Measurements from ENCODE around the gene CELF1.
"Not testable (repeated sequence)": the region's sequence is repeated elsewhere in the genome, so short reads cannot be mapped to it uniquely, and the experiment has no call there.

CELF1 gene

GRCh38 chr11:47565340-47566148 lies 12.6 kb upstream of the CELF1 start, which contains the start of gene PTPMT1:
PTPMT1 (plus strand) TSS chr11:47565599; CDS start chr11:47565623, 24 bp downstream.
- Histone ChIP-seq H2AFZ (peak within 1 kb of the TSS; percentile 87), H3K9me3 (ENCODE audit: control insufficient read depth, low read length) (no peaks in the 10 kb centered on the region), H3K36me3 (ENCODE audit: control insufficient read depth, insufficient read depth, low read length) (no peaks in the 10 kb centered on the region), H3K4me1 (no peaks in the 10 kb centered on the region), H3K79me2 (peaks cover 6% of the 10 kb centered on the region), H3K4me3 (ENCODE audit: low read depth, low read length) (peak within 1 kb of the TSS; percentile 64), H3K4me2 (ENCODE audit: low read length) (peak within 1 kb of the TSS; percentile 80), H3K27ac (peak within 1 kb of the TSS; percentile 56), H3K27me3 (ENCODE audit: control insufficient read depth, insufficient read depth, low read length) (no peaks in the 10 kb centered on the region), H3K9ac (peak within 1 kb of the TSS; percentile 53)
- TF ChIP-seq CTCF (IDR thresholded peaks at IDR 0.05), result no peak

- Histone ChIP-seq H3K4me3 (ENCODE audit: low read depth, low read length) (peak overlapping the region; percentile 63), H3K4me2 (ENCODE audit: low read length) (peak overlapping the region; percentile 80), H3K27ac (peak overlapping the region; percentile 47), H3K9ac (no peak overlapping the region), H3K27me3 (ENCODE audit: control insufficient read depth, insufficient read depth, low read length) (no peaks in the 10 kb centered on the region), H3K79me2 (peaks cover 6% of the 10 kb centered on the region), H2AFZ (peak overlapping the region; percentile 81), H3K36me3 (ENCODE audit: control insufficient read depth, insufficient read depth, low read length) (no peaks in the 10 kb centered on the region), H3K4me1 (no peaks in the 10 kb centered on the region), H3K9me3 (ENCODE audit: control insufficient read depth, low read length) (no peaks in the 10 kb centered on the region)
- TF ChIP-seq CTCF (IDR thresholded peaks at IDR 0.05), result no peak
These were observed 12.0 kb upstream of the CELF1 start for GRCh38 chr11:47564933-47565339.

- H3K4me3 ChIP-seq (ENCODE audit: low read depth, low read length); H3K9ac ChIP-seq; H3K9me3 ChIP-seq (ENCODE audit: control insufficient read depth, low read length); H2AFZ ChIP-seq; H3K27ac ChIP-seq; H3K79me2 ChIP-seq; H3K4me1 ChIP-seq; H3K4me2 ChIP-seq (ENCODE audit: low read length); H3K36me3 ChIP-seq (ENCODE audit: control insufficient read depth, insufficient read depth, low read length); H3K27me3 ChIP-seq (ENCODE audit: control insufficient read depth, insufficient read depth, low read length): not testable (repeated sequence)
These were observed 11.4 kb upstream of the CELF1 start for GRCh38 chr11:47564366-47564765.

DNA sequence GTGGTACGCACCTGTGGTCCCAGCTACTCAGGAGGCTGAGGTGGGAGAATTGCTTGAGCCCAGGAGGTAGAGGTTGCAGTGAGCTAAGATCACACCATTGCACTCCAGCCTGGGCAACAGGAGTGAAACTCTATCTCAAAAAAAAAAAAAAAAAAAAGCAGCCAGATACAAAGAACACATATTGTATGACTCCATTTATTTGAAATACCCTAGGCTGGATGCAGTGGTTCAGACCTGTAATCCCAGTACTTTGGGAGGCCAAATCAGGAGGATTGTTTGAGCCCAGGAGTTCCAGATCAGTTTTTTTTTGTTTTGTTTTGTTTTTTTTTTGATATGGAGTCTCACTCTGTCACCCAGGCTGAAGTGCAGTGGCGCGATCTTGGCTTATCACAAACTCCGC lies 9.5 kb upstream of the CELF1 start:
- not testable (repeated sequence) for H3K79me2 ChIP-seq; H3K4me2 ChIP-seq (ENCODE audit: low read length)

GRCh38 chr11:47560426-47560825 lies 7.5 kb upstream of the CELF1 start:
- no peak overlapping the region for H3K27ac ChIP-seq
- H3K36me3 ChIP-seq (ENCODE audit: control insufficient read depth, insufficient read depth, low read length), result no peaks in the 10 kb centered on the region
- no peaks in the 10 kb centered on the region for H3K27me3 ChIP-seq (ENCODE audit: control insufficient read depth, insufficient read depth, low read length)
- no peaks in the 10 kb centered on the region for H3K79me2 ChIP-seq
- no peak overlapping the region for H3K9ac ChIP-seq
- no peaks in the 10 kb centered on the region for H3K9me3 ChIP-seq (ENCODE audit: control insufficient read depth, low read length)
- no peak overlapping the region for H2AFZ ChIP-seq
- no peaks in the 10 kb centered on the region for H3K4me1 ChIP-seq
- H3K4me3 ChIP-seq (ENCODE audit: low read depth, low read length), result no peak overlapping the region
- no peak overlapping the region for H3K4me2 ChIP-seq (ENCODE audit: low read length)
- no peak for TF ChIP-seq CTCF (IDR thresholded peaks at IDR 0.05)

More for the DNA sequence above, 9.5 kb upstream of the CELF1 start:
- not testable (repeated sequence) for H2AFZ ChIP-seq; H3K27me3 ChIP-seq (ENCODE audit: control insufficient read depth, insufficient read depth, low read length); H3K27ac ChIP-seq; H3K9ac ChIP-seq; H3K4me1 ChIP-seq; H3K36me3 ChIP-seq (ENCODE audit: control insufficient read depth, insufficient read depth, low read length); H3K4me3 ChIP-seq (ENCODE audit: low read depth, low read length); H3K9me3 ChIP-seq (ENCODE audit: control insufficient read depth, low read length)

Measured in parathyroid adenoma (tissue), 2 donors.